Effector memory CD8-positive, alpha-beta T cell (primary cell): ENCODE results near the gene EVL.
A peak's percentile ranks its signal among the peaks of the same experiment; 100 is the strongest.

Experiments used
- ATAC-seq: fragments of 150-1000 bp; cut with Tn5 transposase; replicated peaks from 2 replicates; pipeline ENCODE4 v1.10.0; 2021; ENCODE audit warnings: mild to moderate bottlenecking, moderate library complexity
- DNase-seq, 3 experiments: peaks; one replicate each; pipeline ENCODE4 v3.0.0; 2021
- H3K27ac Mint-ChIP-seq, 2 donors: one replicate each; pipeline ENCODE4 v1.8.0; 2022; ENCODE audit warnings: mild to moderate bottlenecking in 2 of 2, mixed read lengths in 2 of 2, moderate library complexity in 2 of 2
- H3K27me3 Mint-ChIP-seq, 2 donors: one replicate each; pipeline ENCODE4 v1.8.0; 2022; ENCODE audit warnings: mixed read lengths in 2 of 2
- H3K36me3 Mint-ChIP-seq: one replicate; pipeline ENCODE4 v1.8.0; 2022; ENCODE audit warnings: mild to moderate bottlenecking, moderate library complexity, mixed read lengths; ENCODE audit not compliant: insufficient read depth
- H3K4me1 Mint-ChIP-seq, 2 donors: one replicate each; pipeline ENCODE4 v1.8.0; 2022; ENCODE audit warnings: low read depth in 2 of 2, mixed read lengths in 2 of 2
- H3K4me3 Mint-ChIP-seq, 2 donors: one replicate each; pipeline ENCODE4 v1.8.0; 2022; ENCODE audit warnings: mild to moderate bottlenecking in 2 of 2, mixed read lengths in 2 of 2, moderate library complexity in 2 of 2
- H3K9me3 Mint-ChIP-seq, 2 donors: one replicate each; pipeline ENCODE4 v1.8.0; 2022; ENCODE audit warnings: mixed read lengths in 2 of 2

The EVL gene

DNA sequence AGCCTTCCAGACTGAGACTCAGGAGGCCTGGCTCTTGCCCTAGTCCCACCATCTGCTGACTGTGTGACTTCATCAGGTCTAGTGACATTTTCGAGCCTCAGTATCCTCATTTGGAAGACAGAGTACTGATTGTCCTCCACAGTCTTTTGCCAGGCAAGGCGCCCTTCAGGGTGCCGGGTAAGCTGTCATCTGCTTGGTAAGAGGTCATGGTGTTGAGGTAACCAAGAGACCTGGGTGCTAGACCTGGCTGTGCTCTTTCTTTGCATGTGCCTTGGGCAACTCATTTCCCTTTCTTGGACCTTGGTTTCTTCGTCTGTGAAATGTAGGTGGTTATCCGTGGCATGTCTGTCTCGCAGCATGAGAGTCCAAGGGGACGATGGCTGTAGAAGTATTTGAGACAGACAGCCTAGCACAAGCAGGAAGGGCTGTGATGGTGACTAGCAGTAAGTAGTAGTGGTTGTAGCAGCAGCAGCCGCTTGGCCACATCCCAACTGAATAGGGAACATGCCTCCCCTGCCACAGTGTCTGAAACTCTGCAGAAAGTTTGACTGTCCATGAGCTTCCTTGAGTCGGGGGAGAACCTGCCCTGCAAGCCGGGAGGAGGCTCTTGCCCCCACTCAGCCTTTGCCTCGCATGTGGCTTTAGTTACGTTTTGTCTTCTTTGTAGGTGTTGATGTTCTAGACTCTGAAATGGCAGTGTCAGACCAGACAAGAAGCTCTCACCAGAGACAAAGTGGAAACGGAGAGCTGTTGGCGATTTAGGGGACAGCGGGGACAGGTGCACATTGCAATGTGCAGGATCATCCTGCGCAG is 40.3 kb downstream of the EVL start:
- no peaks in the 10 kb centered on the region for H3K27me3 Mint-ChIP-seq
- H3K9me3 Mint-ChIP-seq = no peaks in the 10 kb centered on the region
- DNase-seq (peak in 2 of 3 experiments; percentile 10 to 28), ATAC-seq (peak; percentile 45)
- peak overlapping the region; percentile 75 to 94 for H3K27ac Mint-ChIP-seq
- H3K36me3 Mint-ChIP-seq = peaks cover 96% of the 10 kb centered on the region
- peaks cover 73% of the 10 kb centered on the region in 2 donors for H3K4me1 Mint-ChIP-seq
- peak overlapping the region; percentile 40 to 76 for H3K4me3 Mint-ChIP-seq

DNA sequence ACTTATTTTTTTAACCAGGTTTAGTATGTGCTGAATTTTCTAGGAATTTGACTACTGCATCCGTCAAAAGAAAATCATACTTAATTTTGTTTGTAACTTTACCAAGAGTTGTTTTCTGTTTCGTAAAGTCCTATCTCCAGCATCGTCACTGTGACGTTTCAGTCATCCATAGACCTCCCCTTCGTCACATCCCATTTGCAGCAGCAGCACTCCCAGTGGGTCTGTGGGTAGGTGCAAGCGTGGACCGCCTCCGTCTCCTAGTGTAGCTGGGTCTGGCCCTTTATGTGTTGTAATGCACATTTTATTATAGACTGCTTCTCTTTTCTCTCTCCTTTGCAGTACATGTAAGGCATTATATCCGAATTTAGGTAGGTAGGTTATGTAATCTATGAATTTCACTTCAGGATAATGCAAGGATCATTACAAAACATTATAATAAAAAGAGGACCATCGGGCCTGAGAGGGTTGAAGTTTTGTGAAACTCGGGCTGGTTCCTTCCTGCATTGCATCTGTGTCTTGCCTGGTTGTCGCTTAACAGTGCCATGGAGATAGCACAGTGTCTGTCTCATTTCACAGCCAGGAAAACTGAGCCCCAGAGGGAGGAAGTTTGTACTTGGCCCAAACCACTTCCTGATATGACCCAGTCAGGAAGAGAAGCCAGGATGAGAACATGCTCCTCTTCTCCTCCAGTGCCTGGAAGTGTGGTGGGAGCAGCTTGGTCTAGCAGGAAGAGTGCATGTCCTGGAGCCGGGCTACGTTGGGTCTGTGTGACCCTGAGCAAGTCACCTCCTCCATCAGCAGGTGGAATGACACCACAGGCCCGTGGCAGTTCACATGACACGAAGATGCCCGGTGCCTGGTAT is 41.3 kb downstream of the EVL start:
- Mint-ChIP-seq H3K36me3 (peaks cover 96% of the 10 kb centered on the region), H3K9me3 (no peaks in the 10 kb centered on the region), H3K27ac (peak overlapping the region; percentile 75 to 94), H3K4me3 (peak overlapping the region; percentile 40 to 76), H3K4me1 (peaks cover 73% of the 10 kb centered on the region in 2 donors), H3K27me3 (no peaks in the 10 kb centered on the region)
- ATAC-seq = peak; percentile 48
- peak in 1 of 3 experiments; percentile 33 for DNase-seq

DNA sequence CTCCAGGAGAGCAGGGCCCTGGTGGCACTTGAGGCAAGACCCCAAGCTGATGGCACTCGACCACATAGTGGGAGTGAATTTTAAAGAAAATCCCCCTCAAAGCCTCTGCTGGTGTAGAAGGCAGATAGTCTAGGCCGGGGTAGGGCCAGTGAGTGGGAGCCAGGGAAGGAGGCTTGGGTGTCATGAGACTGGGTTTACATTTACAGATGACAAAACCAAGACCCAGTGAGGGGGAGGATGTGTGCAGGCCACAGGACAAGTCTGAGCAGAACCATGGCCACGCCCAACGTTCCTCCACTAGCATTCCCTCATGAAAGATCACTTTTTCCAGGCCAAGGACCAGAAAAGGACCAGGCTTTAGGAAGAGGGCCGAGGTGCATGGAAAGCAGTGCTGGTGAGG is 42.0 kb downstream of the EVL start:
- Mint-ChIP-seq H3K4me1 (peaks cover 69 to 72% of the 10 kb centered on the region in 2 donors), H3K36me3 (peaks cover 94% of the 10 kb centered on the region), H3K27ac (peak overlapping the region; percentile 75 to 94), H3K9me3 (no peaks in the 10 kb centered on the region), H3K4me3 (peak overlapping the region; percentile 40 to 76), H3K27me3 (no peaks in the 10 kb centered on the region)
- no peak for DNase-seq
- no peak for ATAC-seq

DNA sequence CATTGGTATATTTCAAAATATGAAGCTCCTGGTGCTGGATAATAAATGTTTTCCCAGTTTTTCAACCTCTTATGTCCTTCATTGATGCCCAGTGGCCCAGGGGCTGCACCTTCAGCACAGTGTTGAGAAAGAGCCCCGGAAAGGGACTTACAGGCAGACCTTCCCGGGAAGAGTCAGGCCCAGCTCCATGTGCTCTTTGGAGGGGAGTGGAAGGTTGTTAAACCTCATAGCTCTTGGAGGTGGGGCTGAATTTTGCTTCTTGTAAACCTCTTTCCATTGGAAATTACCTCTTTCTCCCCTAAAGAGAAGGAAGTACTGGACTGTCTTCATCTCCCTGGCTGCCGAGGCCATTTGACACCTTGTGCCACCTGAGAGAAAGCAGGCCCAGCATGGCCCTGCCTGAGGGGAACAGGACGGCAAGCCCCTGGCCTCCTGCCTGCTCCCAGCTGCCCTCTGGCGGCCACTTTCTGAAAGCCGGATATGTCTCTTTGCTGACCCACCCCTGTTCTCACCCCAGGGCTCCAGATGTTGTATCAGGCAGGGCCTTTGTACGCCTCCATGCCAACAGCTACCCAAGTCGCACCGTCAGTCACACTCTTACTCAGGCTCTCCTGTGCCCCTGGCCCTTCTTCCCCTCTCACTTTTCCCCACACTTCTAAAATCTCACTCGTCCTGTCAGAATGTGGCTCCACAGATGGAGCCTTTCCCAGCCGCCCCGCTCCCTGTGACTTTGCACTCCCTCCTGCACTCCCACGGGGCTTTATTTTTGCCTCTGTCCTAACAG is 43.0 kb downstream of the EVL start:
- H3K9me3 Mint-ChIP-seq = no peaks in the 10 kb centered on the region
- H3K27me3 Mint-ChIP-seq = no peaks in the 10 kb centered on the region
- H3K36me3 Mint-ChIP-seq = peaks cover 94% of the 10 kb centered on the region
- peak; percentile 86 to 90 (median 89) for DNase-seq
- ATAC-seq = peak; percentile 71
- peak overlapping the region; percentile 75 to 94 for H3K27ac Mint-ChIP-seq
- peak overlapping the region; percentile 13 to 62 for H3K4me3 Mint-ChIP-seq
- peaks cover 69 to 76% of the 10 kb centered on the region in 2 donors for H3K4me1 Mint-ChIP-seq

DNA sequence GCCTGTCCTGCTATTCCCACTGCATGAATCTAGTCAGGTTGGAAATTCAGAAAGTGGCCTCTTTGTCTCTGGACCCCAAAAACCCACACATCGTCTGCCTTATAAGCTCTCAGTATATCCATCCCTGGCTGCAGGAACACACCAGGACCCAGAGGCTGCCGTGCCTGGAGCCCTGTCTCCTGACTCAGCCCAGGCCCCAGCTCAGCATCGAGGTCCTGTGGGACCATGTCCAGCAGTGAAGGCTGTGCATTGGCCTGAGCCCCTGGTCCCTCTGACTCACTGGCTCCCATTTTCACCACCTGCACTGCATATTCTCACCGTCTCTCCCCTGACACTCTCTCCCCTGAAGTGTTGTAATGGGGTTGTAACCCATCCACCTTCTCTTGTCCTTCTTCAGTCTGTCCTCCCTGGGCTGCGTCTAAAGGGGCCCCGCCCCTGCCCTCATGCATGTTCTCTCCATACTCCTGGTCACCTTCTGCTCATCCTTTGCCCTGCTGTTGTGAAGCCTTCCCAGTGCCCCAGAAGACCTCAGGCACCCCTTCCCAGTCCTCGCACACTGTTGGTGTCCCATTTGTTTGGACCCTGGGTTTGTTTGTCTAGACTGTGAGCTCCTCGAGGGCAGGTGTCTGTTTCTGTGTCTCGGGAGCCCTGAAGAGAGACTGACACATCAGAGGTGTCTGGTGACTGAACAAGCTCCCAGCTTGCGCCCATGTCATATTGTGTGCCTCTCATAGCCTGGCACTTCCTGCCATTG is 43.8 kb downstream of the EVL start:
- DNase-seq (no peak), ATAC-seq (no peak)
- H3K9me3 Mint-ChIP-seq = no peaks in the 10 kb centered on the region
- peaks cover 94% of the 10 kb centered on the region for H3K36me3 Mint-ChIP-seq
- peaks cover 67 to 75% of the 10 kb centered on the region in 2 donors for H3K4me1 Mint-ChIP-seq
- H3K27ac Mint-ChIP-seq = peak overlapping the region; percentile 75 to 94
- H3K4me3 Mint-ChIP-seq = peak overlapping the region; percentile 13 to 62
- no peaks in the 10 kb centered on the region for H3K27me3 Mint-ChIP-seq

DNA sequence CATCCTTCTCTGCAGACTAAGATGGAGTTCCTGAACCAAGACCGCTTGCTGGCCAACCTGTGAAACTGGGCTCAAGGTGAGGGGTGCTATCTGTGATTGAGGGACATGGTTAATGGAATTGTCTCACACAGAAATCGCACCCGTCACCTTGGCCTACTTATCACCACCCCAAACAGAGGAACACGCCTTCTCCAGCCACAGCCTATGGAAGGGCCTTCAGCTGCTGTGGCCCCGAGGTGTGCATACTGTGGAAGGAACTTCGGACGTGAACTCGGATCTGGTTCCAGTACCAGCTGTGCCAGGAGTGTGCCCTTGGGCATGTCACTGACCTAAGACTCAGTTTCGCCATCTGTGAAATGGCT is 44.4 kb downstream of the EVL start:
- Mint-ChIP-seq H3K27me3 (no peaks in the 10 kb centered on the region), H3K36me3 (peaks cover 94% of the 10 kb centered on the region), H3K4me1 (peaks cover 61 to 69% of the 10 kb centered on the region in 2 donors), H3K9me3 (no peaks in the 10 kb centered on the region), H3K27ac (peak overlapping the region in 1 of 2 donors; percentile 94), H3K4me3 (peak overlapping the region in 1 of 2 donors; percentile 13)
- DNase-seq = no peak
- no peak for ATAC-seq

DNA sequence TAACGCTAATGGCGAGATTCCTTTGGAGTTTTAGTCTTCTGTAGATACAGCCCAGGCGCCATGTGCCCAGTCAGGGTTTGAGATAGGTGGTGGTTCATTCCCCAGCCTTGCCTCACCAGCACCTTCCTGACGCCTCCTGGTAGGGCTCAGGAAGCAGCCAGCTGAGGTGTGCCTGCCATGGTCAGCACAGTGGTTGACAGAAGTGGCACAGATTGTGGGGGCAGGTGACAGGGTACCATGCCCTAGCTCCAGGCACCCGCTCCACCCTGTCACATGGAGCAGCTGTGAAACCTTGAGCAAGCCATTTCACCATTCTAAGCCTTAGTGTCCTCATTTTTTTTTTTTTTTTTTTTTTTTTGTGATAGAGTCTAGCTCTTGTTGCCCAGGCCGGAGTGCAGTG is 45.6 kb downstream of the EVL start:
- Mint-ChIP-seq H3K9me3 (no peaks in the 10 kb centered on the region), H3K27ac (peak overlapping the region in 1 of 2 donors; percentile 91), H3K27me3 (no peaks in the 10 kb centered on the region), H3K4me1 (peaks cover 58 to 62% of the 10 kb centered on the region in 2 donors), H3K36me3 (peaks cover 90% of the 10 kb centered on the region), H3K4me3 (no peak overlapping the region)
- DNase-seq (no peak), ATAC-seq (no peak)

DNA sequence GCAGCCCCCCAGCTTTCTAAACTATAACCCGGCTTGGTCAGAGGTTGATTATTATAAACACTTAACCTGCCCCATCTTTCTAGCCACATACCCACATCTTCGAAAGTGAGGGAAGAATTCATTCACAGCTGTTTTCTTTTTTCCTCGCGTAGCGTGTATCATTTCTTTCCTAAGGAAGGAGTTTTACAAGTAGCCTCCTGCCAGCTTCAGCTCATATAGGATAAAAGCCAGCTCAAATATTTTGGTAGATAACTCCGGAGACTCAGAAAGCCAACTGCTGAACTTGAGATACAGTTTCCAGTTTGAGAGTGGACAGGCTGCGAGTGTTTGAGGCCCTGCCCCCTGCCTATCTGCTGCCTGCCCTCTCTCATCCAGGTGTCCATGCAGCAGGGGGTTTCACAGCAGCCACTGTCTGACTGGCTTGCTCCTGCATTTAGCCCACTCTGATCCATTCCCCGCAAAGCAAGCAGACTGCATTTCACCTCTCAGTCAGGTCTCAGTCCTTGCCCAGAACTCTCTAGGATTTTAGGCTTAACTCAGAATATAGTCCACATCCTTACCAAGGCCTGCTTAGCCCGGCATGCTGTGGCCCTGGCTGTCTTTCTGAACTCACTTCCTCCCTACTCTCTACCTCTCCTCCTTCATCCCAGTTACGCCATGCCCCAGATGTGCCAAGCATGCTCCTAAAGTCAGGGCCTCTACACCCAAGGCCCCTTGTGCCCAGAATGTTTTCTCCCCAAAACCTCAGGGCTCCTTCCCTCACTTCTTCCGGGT is 46.9 kb downstream of the EVL start:
- Mint-ChIP-seq H3K36me3 (peaks cover 89% of the 10 kb centered on the region), H3K9me3 (no peaks in the 10 kb centered on the region), H3K4me1 (peaks cover 51 to 54% of the 10 kb centered on the region in 2 donors), H3K27ac (peak overlapping the region; percentile 89 to 91), H3K27me3 (no peaks in the 10 kb centered on the region), H3K4me3 (no peak overlapping the region)
- ATAC-seq = no peak
- no peak for DNase-seq

DNA sequence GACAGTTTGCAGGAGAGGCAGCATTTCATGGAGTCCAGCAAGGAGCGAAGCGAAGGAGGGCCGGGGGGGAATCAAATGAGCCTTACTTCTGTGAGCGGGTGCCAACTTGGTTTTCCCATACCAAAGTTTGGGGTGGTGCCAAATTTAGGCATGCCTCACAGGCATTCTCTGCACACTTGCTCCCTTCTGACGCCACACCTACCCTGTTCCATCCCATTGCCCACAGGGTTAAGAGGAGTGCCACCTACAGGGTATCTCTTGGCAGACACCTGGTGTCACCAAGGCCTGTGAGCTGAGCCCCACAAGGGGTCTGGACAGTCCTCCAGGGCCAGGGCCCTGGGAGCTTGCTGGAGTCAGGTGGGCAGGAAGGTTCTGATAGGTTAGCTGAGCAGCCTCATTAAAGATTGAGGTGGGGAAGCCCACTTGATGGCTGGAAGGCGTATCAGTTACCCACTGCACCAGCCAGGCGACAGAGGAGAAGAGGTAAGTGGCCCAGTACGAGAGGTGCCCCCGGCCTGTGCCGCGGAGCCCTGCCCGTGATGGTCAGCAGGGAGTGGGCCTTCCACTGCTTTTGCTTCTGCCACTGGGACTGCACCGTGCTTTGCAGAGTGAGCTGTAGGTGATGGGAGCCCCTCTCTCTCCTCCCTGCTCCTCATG is 49.0 kb downstream of the EVL start:
- ATAC-seq (no peak), DNase-seq (no peak)
- peaks cover 87% of the 10 kb centered on the region for H3K36me3 Mint-ChIP-seq
- no peaks in the 10 kb centered on the region for H3K27me3 Mint-ChIP-seq
- H3K4me1 Mint-ChIP-seq = peaks cover 40 to 45% of the 10 kb centered on the region in 2 donors
- no peak overlapping the region for H3K4me3 Mint-ChIP-seq
- H3K27ac Mint-ChIP-seq = peak overlapping the region; percentile 49 to 89
- no peaks in the 10 kb centered on the region for H3K9me3 Mint-ChIP-seq

DNA sequence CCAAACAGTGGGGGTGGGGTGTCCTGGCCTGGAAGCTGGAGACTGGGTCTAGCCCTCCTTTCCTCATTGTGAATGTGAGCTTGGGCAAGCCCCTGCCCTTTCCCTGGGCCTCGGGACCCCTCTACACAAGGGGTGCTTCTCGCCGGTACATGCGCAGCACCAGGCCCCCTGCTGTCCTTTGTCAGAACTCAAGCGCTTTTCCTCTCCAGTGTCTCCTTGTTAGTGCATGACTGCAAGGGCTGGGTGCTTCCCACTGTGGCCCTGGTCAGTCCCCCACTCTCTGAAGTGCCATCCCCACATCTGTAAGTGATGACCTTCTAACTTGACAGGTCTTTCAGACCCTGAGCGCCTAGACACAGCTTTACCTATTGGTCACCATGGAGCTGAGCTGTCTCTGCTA is 50.0 kb downstream of the EVL start:
- ATAC-seq = no peak
- Mint-ChIP-seq H3K4me3 (no peak overlapping the region), H3K9me3 (no peaks in the 10 kb centered on the region), H3K27ac (peak overlapping the region; percentile 44 to 83), H3K36me3 (peaks cover 87% of the 10 kb centered on the region), H3K27me3 (no peaks in the 10 kb centered on the region), H3K4me1 (peaks cover 43 to 46% of the 10 kb centered on the region in 2 donors)
- no peak for DNase-seq

DNA sequence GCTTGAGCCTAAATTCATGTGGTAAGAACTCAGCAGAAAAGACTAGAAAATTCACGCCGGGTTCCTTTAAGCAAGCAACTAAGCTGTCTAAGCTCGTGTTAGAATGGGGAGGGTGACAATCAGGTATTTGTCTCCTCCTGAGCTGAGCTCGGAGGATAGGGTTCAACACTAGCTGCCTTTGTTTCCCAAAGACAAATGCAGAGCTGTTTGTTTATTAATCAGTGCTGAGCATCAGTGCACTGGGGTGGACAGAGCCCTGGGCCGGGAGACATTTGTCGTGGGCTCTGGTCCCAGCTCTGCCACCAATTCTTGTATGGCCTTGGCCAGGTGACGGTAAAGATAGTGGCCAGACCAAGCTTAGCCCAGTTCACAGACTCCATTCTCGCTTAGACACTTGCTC is 50.5 kb downstream of the EVL start:
- DNase-seq (no peak), ATAC-seq (no peak)
- Mint-ChIP-seq H3K4me3 (no peak overlapping the region), H3K27me3 (no peaks in the 10 kb centered on the region), H3K36me3 (peaks cover 87% of the 10 kb centered on the region), H3K27ac (peak overlapping the region; percentile 44 to 83), H3K4me1 (peaks cover 45 to 50% of the 10 kb centered on the region in 2 donors), H3K9me3 (no peaks in the 10 kb centered on the region)

DNA sequence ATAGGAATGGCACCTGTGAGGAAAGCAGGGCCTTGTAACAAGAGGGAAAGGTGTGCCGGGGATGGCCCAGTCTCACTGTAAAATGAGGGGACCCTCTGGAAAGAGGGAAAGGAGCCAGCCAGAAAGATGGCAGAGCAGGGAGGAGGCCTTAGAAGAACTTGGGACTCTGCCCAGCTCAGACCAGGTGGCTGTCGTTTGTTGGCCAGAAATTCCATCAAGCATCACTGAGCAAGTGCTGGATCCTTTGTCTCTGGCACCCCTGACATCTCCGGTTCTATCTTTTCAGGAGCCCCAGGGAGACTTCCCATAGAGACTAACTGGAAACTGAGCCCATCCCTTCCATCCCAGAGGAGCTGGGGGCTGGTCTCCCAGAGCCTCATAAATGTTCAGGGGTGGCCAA is 50.9 kb downstream of the EVL start:
- H3K4me3 Mint-ChIP-seq = no peak overlapping the region
- no peaks in the 10 kb centered on the region for H3K27me3 Mint-ChIP-seq
- H3K27ac Mint-ChIP-seq = peak overlapping the region; percentile 44 to 83
- H3K36me3 Mint-ChIP-seq = peaks cover 85% of the 10 kb centered on the region
- no peaks in the 10 kb centered on the region for H3K9me3 Mint-ChIP-seq
- H3K4me1 Mint-ChIP-seq = peaks cover 45 to 50% of the 10 kb centered on the region in 2 donors
- no peak for ATAC-seq
- no peak for DNase-seq
